NCI-H2081 treated with DMSO at 0.1 percent for 48 hours (cell line): ENCODE measurements around the gene CERK.
A peak's percentile ranks its signal among the peaks of the same experiment; 100 is the strongest.

Experiments
- DNase-seq: peaks from one replicate; lab custom pipeline; 2025; lab: John Stamatoyannopoulos, UW

Gene CERK

GRCh38 chr22:46731246-46732040, 6.6 kb downstream of the CERK start:
- DNase-seq, result no peak

- DNase-seq, result no peak
Observed at GRCh38 chr22:46730568-46731245, 7.3 kb downstream of the CERK start.

GRCh38 chr22:46728470-46728869, 9.6 kb downstream of the CERK start:
- DNase-seq, result no peak

- no peak for DNase-seq
Observed at GRCh38 chr22:46727813-46728364, 10.2 kb downstream of the CERK start.

GRCh38 chr22:46726986-46727317, 11.1 kb downstream of the CERK start:
- DNase-seq, result no peak

- peak; percentile 16 for DNase-seq
Observed at GRCh38 chr22:46726066-46726985, 11.7 kb downstream of the CERK start.

GRCh38 chr22:46725096-46725495, 13.0 kb downstream of the CERK start:
- no peak for DNase-seq

GRCh38 chr22:46723882-46724281, 14.2 kb downstream of the CERK start:
- DNase-seq, result no peak

- no peak for DNase-seq
Observed at GRCh38 chr22:46721501-46722085, 16.5 kb downstream of the CERK start.

- no peak for DNase-seq
Observed at GRCh38 chr22:46719921-46720320, 18.1 kb downstream of the CERK start.

- DNase-seq, result no peak
Observed at GRCh38 chr22:46714550-46714949, 23.5 kb downstream of the CERK start.

GRCh38 chr22:46712288-46712687, 25.8 kb downstream of the CERK start:
- no peak for DNase-seq

- no peak for DNase-seq
Observed at GRCh38 chr22:46710806-46711205, 27.2 kb downstream of the CERK start.

GRCh38 chr22:46708766-46709330, 29.2 kb downstream of the CERK start:
- no peak for DNase-seq

GRCh38 chr22:46707827-46708570, 30.1 kb downstream of the CERK start:
- no peak for DNase-seq

GRCh38 chr22:46707305-46707704, 30.7 kb downstream of the CERK start:
- DNase-seq, result no peak

GRCh38 chr22:46706060-46706459, 32.0 kb downstream of the CERK start:
- no peak for DNase-seq

- DNase-seq, result no peak
Observed at GRCh38 chr22:46703996-46704370, 34.1 kb downstream of the CERK start.

- no peak for DNase-seq
Observed at GRCh38 chr22:46703171-46703995, 34.7 kb downstream of the CERK start.

- no peak for DNase-seq
Observed at GRCh38 chr22:46701262-46701661, 36.8 kb downstream of the CERK start.
